Breast epithelium (tissue), 3 donors: ENCODE measurements around the gene C19orf47.

Source experiments
- CTCF ChIP-seq, 3 donors: fragments of 450-650 bp; IDR thresholded peaks; one replicate each; pipeline ENCODE4 v1.5.1; 2016 to 2017; ENCODE audit warnings: antibody characterized with exemption in 3 of 3, mild to moderate bottlenecking in 3 of 3, moderate library complexity in 3 of 3
- POLR2A ChIP-seq: fragments of 450-650 bp; IDR thresholded peaks from one replicate; pipeline ENCODE4 v1.6.1; 2016; ENCODE audit warnings: antibody characterized with exemption, mild to moderate bottlenecking, moderate library complexity

- TF ChIP-seq CTCF (IDR thresholded peaks at IDR 0.05) (no peak), POLR2A (no peak)
These were observed 64.0 kb downstream of the C19orf47 start for GRCh38 chr19:40284251-40284500.
